Kidney epithelial cell (primary cell): Measurements from ENCODE around the gene SMIM28. TPM values are rescaled to one million over a fixed set of nuclear protein-coding genes. Genes with fewer than 3 reads are reported as not detected.

Experiments
- DNase-seq: peaks from one replicate; pipeline ENCODE4 v3.0.0-alpha.2; 2010; ENCODE audit warnings: low read depth
- H3K27me3 ChIP-seq: 2 replicates; pipeline ENCODE4 v1.6.0; 2011; ENCODE audit warnings: low read length; ENCODE audit not compliant: control insufficient read depth, insufficient read depth
- H3K36me3 ChIP-seq: 2 replicates; pipeline ENCODE4 v1.5.1; 2011; ENCODE audit warnings: low read length; ENCODE audit not compliant: control insufficient read depth, insufficient read depth
- H3K4me3 ChIP-seq: 2 replicates; pipeline ENCODE4 v1.5.1; 2011; ENCODE audit warnings: low read depth, mild to moderate bottlenecking, control low read depth, low read length
- total RNA-seq: library from RNA; depleted of rRNA; stranded (reverse); fragments of >200 nt; gene quantifications from 2 replicates; pipeline ENCODE4 v1.2.3, GENCODE V29; 2015
- TF ChIP-seq, protein P1 (sequence below): IDR thresholded peaks from 2 replicates; pipeline ENCODE4 v1.5.1; 2011; ENCODE audit warnings: mild to moderate bottlenecking, moderate library complexity, low read length, control low read depth, inconsistent platforms; ENCODE audit not compliant: insufficient read depth, poor library complexity, severe bottlenecking

Gene SMIM28
- total RNA-seq, 1 donor from 2014 or later, result not detected

GRCh38 chr6:138415125-138415524, 37.4 kb downstream of the SMIM28 start:
- H3K4me3 ChIP-seq, result no peak overlapping the region
- no peak for DNase-seq
- H3K27me3 ChIP-seq, result no peaks in the 10 kb centered on the region
- H3K36me3 ChIP-seq, result no peaks in the 10 kb centered on the region
- TF ChIP-seq, protein P1, sequence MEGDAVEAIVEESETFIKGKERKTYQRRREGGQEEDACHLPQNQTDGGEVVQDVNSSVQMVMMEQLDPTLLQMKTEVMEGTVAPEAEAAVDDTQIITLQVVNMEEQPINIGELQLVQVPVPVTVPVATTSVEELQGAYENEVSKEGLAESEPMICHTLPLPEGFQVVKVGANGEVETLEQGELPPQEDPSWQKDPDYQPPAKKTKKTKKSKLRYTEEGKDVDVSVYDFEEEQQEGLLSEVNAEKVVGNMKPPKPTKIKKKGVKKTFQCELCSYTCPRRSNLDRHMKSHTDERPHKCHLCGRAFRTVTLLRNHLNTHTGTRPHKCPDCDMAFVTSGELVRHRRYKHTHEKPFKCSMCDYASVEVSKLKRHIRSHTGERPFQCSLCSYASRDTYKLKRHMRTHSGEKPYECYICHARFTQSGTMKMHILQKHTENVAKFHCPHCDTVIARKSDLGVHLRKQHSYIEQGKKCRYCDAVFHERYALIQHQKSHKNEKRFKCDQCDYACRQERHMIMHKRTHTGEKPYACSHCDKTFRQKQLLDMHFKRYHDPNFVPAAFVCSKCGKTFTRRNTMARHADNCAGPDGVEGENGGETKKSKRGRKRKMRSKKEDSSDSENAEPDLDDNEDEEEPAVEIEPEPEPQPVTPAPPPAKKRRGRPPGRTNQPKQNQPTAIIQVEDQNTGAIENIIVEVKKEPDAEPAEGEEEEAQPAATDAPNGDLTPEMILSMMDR, result no peak

DNA sequence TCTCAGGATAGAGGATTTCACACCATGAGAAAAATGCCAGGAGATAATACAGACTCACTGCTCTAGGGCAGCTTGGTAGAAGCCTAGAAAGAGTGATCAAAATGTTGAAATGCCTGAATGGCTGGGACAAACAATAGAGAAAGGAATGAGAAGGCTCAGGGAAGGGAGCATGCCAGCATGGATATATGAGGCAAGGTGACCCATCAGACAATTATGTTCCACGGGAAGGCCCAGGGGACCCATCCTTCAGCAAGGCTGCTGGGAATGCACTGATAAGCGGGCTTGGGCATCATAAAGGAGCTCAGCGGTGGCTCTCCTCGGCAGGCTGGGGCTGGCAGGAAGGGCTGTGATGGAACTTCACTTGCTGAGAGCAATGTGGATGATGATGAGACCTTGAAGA, 38.5 kb downstream of the SMIM28 start:
- Histone ChIP-seq H3K4me3 (no peak overlapping the region), H3K36me3 (no peaks in the 10 kb centered on the region), H3K27me3 (no peaks in the 10 kb centered on the region)
- TF ChIP-seq, protein P1, result no peak
- DNase-seq, result no peak

- Histone ChIP-seq H3K36me3 (no peaks in the 10 kb centered on the region), H3K27me3 (no peaks in the 10 kb centered on the region), H3K4me3 (no peak overlapping the region)
- no peak for DNase-seq
- TF ChIP-seq, protein P1, result no peak
These were observed 39.9 kb downstream of the SMIM28 start for GRCh38 chr6:138417493-138418117.

GRCh38 chr6:138418118-138418742, 40.5 kb downstream of the SMIM28 start:
- TF ChIP-seq, protein P1, result no peak
- Histone ChIP-seq H3K27me3 (no peaks in the 10 kb centered on the region), H3K4me3 (no peak overlapping the region), H3K36me3 (no peaks in the 10 kb centered on the region)
- no peak for DNase-seq

DNA sequence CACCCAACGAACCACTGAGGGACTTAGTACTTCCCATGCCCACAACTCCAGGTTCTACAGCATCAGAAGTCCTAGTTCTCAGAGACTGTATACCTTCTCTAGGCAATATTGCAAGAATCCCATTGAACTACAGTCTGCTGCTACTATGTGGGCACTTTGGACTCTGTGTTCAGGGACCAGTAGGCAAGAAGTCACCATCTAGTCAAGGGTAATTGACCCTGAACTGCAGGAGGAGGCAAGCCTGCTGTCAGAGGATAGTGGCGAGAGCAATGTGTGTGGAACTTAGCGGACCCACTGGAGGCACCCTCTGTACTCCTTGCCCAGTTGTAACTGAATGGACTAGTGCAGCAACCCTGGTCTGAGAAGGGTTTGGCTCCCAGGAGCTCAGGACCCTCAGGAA, 42.1 kb downstream of the SMIM28 start:
- Histone ChIP-seq H3K27me3 (no peaks in the 10 kb centered on the region), H3K4me3 (no peak overlapping the region)
- TF ChIP-seq, protein P1, result no peak

GRCh38 chr6:138420356-138420755, 42.7 kb downstream of the SMIM28 start:
- no peak for DNase-seq
- Histone ChIP-seq H3K4me3 (no peak overlapping the region), H3K27me3 (no peaks in the 10 kb centered on the region), H3K36me3 (no peaks in the 10 kb centered on the region)
- TF ChIP-seq, protein P1, result no peak

More for the DNA sequence above, 42.1 kb downstream of the SMIM28 start:
- H3K36me3 ChIP-seq, result no peaks in the 10 kb centered on the region
- no peak for DNase-seq
